Progenitor cell of endocrine pancreas (in vitro differentiated cells): ENCODE measurements around the gene MSH3. TPM values are rescaled to one million over a fixed set of nuclear protein-coding genes. Genes with fewer than 3 reads are reported as not detected.
"Not testable (repeated sequence)": the region's sequence is repeated elsewhere in the genome, so short reads cannot be mapped to it uniquely, and the experiment has no call there.

ENCODE experiments used
- DNase-seq: peaks from one replicate; pipeline ENCODE4 v3.0.0; 2021; ENCODE audit warnings: low spot score; ENCODE audit not compliant: unreplicated experiment
- H3K27ac Mint-ChIP-seq: 2 replicates; pipeline ENCODE4 v1.8.0; 2021; ENCODE audit warnings: mild to moderate bottlenecking, moderate library complexity, mixed read lengths
- H3K27me3 Mint-ChIP-seq: 2 replicates; pipeline ENCODE4 v1.8.0; 2021; ENCODE audit warnings: mixed read lengths
- H3K36me3 Mint-ChIP-seq: 2 replicates; pipeline ENCODE4 v1.8.0; 2022; ENCODE audit warnings: mixed read lengths; ENCODE audit not compliant: insufficient read depth
- H3K4me1 Mint-ChIP-seq: 2 replicates; pipeline ENCODE4 v1.8.0; 2021; ENCODE audit warnings: low read depth, mixed read lengths
- H3K4me3 Mint-ChIP-seq: 2 replicates; pipeline ENCODE4 v1.8.0; 2021; ENCODE audit warnings: low read depth, mild to moderate bottlenecking, moderate library complexity, mixed read lengths
- H3K9me3 Mint-ChIP-seq: 2 replicates; pipeline ENCODE4 v1.8.0; 2021; ENCODE audit warnings: low read depth, mixed read lengths
- CTCF ChIP-seq: fragments of 200-600 bp; sonication (generic); IDR thresholded peaks from one replicate; pipeline ENCODE4 v1.5.0; 2021; ENCODE audit warnings: antibody characterized with exemption, mild to moderate bottlenecking; ENCODE audit not compliant: unreplicated experiment
- total RNA-seq: library from RNA; stranded (reverse); gene quantifications from 2 replicates; pipeline ENCODE4 v1.2.1, GENCODE V29; 2021

The MSH3 gene
- total RNA-seq, 1 donor from 2014 or later, result 16.9 TPM

GRCh38 chr5:80834710-80835109 lies 180.3 kb downstream of the MSH3 start:
- no peaks in the 10 kb centered on the region for H3K4me1 Mint-ChIP-seq
- peaks cover 9% of the 10 kb centered on the region for H3K36me3 Mint-ChIP-seq

GRCh38 chr5:80835128-80835527 lies 180.7 kb downstream of the MSH3 start:
- DNase-seq, result no peak
- Mint-ChIP-seq H3K27me3 (no peaks in the 10 kb centered on the region), H3K4me1 (no peaks in the 10 kb centered on the region), H3K9me3 (peaks cover 1% of the 10 kb centered on the region), H3K27ac (no peak overlapping the region), H3K4me3 (no peak overlapping the region), H3K36me3 (peaks cover 5% of the 10 kb centered on the region)
- no peak for TF ChIP-seq CTCF

More at GRCh38 chr5:80834710-80835109, 180.3 kb downstream of the MSH3 start:
- no peak for DNase-seq
- TF ChIP-seq CTCF, result no peak
- Mint-ChIP-seq H3K27me3 (no peaks in the 10 kb centered on the region), H3K9me3 (peaks cover 6% of the 10 kb centered on the region), H3K4me3 (no peak overlapping the region), H3K27ac (no peak overlapping the region)

GRCh38 chr5:80837679-80838078 lies 183.2 kb downstream of the MSH3 start:
- Mint-ChIP-seq H3K9me3 (no peaks in the 10 kb centered on the region), H3K36me3 (peaks cover 3% of the 10 kb centered on the region), H3K27ac (no peak overlapping the region), H3K4me1 (no peaks in the 10 kb centered on the region), H3K4me3 (no peak overlapping the region), H3K27me3 (no peaks in the 10 kb centered on the region)
- TF ChIP-seq CTCF, result no peak
- DNase-seq, result no peak

- not testable (repeated sequence) for H3K27me3 Mint-ChIP-seq, DNase-seq, H3K4me1 Mint-ChIP-seq, H3K27ac Mint-ChIP-seq, H3K4me3 Mint-ChIP-seq
- H3K9me3 Mint-ChIP-seq, result peaks cover 14% of the 10 kb centered on the region
- H3K36me3 Mint-ChIP-seq, result peaks cover 15% of the 10 kb centered on the region
These were observed 186.8 kb downstream of the MSH3 start for GRCh38 chr5:80841026-80841797.

GRCh38 chr5:80846422-80846821 lies 192.0 kb downstream of the MSH3 start:
- not testable (repeated sequence) for DNase-seq, H3K27me3 Mint-ChIP-seq, H3K27ac Mint-ChIP-seq, H3K4me1 Mint-ChIP-seq, H3K4me3 Mint-ChIP-seq
- H3K36me3 Mint-ChIP-seq, result peaks cover 43% of the 10 kb centered on the region
- peaks cover 32% of the 10 kb centered on the region for H3K9me3 Mint-ChIP-seq

GRCh38 chr5:80850168-80850567 lies 195.7 kb downstream of the MSH3 start:
- not testable (repeated sequence) for DNase-seq, H3K27ac Mint-ChIP-seq, H3K4me3 Mint-ChIP-seq, H3K27me3 Mint-ChIP-seq, H3K4me1 Mint-ChIP-seq
- Mint-ChIP-seq H3K9me3 (peaks cover 19% of the 10 kb centered on the region), H3K36me3 (peaks cover 34% of the 10 kb centered on the region)
